Heart left ventricle (tissue), 16 donors: Measurements from ENCODE around the gene KTN1. TPM values are rescaled to one million over a fixed set of nuclear protein-coding genes. Genes with fewer than 3 reads are reported as not detected.

ENCODE experiments used
- ATAC-seq, 4 donors: fragments of 200-7000 bp; cut with Tn5 transposase; one replicate each; pipeline ENCODE4 v1.9.1; 2020 to 2022; ENCODE audit warnings: moderate library complexity in 4 of 4, mild to moderate bottlenecking in 3 of 4, moderate number of reproducible peaks in 1 of 4
- DNase-seq, 5 donors: peaks; one replicate each; pipeline ENCODE4 v3.0.0-alpha.2; 2020
- H3K27ac ChIP-seq, 12 donors: fragments of 200-600 bp; sonication (generic) in 4 of 12; one replicate each; pipeline versions ENCODE4 v1.5.0 to v1.8.0; 2016 to 2022; ENCODE audit warnings: mild to moderate bottlenecking in 2 of 12
- H3K27me3 ChIP-seq, 9 donors: fragments of 200-600 bp; sonication (generic) in 2 of 9; one replicate each; pipeline versions ENCODE4 v1.5.1 to v1.8.0; 2016 to 2022; ENCODE audit warnings: mild to moderate bottlenecking in 3 of 9
- H3K36me3 ChIP-seq, 9 donors: fragments of 200-600 bp; sonication (generic) in 2 of 9; one replicate each; pipeline versions ENCODE4 v1.5.0 to v1.8.0; 2018 to 2022; ENCODE audit warnings: mild to moderate bottlenecking in 2 of 9
- H3K4me1 ChIP-seq, 12 donors: fragments of 200-600 bp; sonication (generic) in 4 of 12; one replicate each; pipeline versions ENCODE4 v1.5.0 to v1.8.0; 2016 to 2022; ENCODE audit warnings: mild to moderate bottlenecking in 3 of 12
- H3K4me3 ChIP-seq, 12 donors: fragments of 200-600 bp; sonication (generic) in 4 of 12; one replicate each; pipeline versions ENCODE4 v1.5.0 to v1.8.0; 2017 to 2022; ENCODE audit warnings: mild to moderate bottlenecking in 9 of 12, moderate library complexity in 4 of 12
- H3K9me3 ChIP-seq, 12 donors: fragments of 200-600 bp; sonication (generic) in 4 of 12; one replicate each; pipeline versions ENCODE4 v1.5.0 to v1.8.0; 2016 to 2022; ENCODE audit warnings: mild to moderate bottlenecking in 1 of 12
- POLR2A ChIP-seq, 2 donors: fragments of 450-650 bp; IDR thresholded peaks; one replicate each; pipeline ENCODE4 v1.6.1; 2017; ENCODE audit warnings: antibody characterized with exemption in 2 of 2, mild to moderate bottlenecking in 2 of 2, moderate library complexity in 2 of 2
- WGBS, 4 donors: extraction: QIAGEN DNeasy Blood & Tissue Kit in 2 of 4; methylation state at CpG; one replicate each; pipeline versions ENCODE4 v1.1.5 to v1.1.7; 2013 to 2018; 5-methylcytosine and 5-hydroxymethylcytosine counted together
- intact Hi-C, 10 donors: fragments of 100-400 bp; cut with DNase I; formaldehyde crosslinking; loops; one replicate each; pipeline versions ENCODE4 v1.11.1 to v1.14.2; 2022
- long read RNA-seq, 3 donors: library from polyadenylated mRNA; unstranded; transcript quantifications; one replicate each; pipeline ENCODE4 v2.0.0, GENCODE V29; 2020 to 2021
- polyA plus RNA-seq, 2 donors: library from polyadenylated mRNA; stranded (reverse); fragments of 200-250 nt; gene quantifications; one replicate each; pipeline ENCODE4 v1.2.3, GENCODE V29; 2013
- total RNA-seq, 9 donors: library from RNA; depleted of rRNA in 2 of 9; stranded (reverse); fragments of >200 nt in 2 of 9; fragmentation: NEBNext Ultra II Directional in 3 of 9; extraction: Animal tissue kit (Norgen Biotek cat#: 25700) in 3 of 9; gene quantifications; one replicate each; pipeline versions ENCODE4 v1.1.0 to v1.2.4, GENCODE V29; 2016 to 2023
- TF ChIP-seq, protein P1 (sequence below), 12 donors: fragments of 200-600 bp; sonication (generic) in 4 of 12; IDR thresholded peaks; one replicate each; pipeline versions ENCODE4 v1.5.0 to v1.8.0; 2018 to 2022; ENCODE audit warnings: antibody characterized with exemption in 12 of 12, mild to moderate bottlenecking in 5 of 12
- donor health status: ischemic (EF 13 %, LVEDD 7.1; RV severe dilation, severe dysfunction).
- donor health status: healthy with polysubstance abuse.
- donor health status: DM: no; HTN: yes; CAD: no.
- donor health status: DM: no; HTN: no; CAD: no.
- donor health status: ischemic (EF 25% LVEDD 6.9; RV normal size, moderate dysfunction).
- donor health status: ischemic (EF 25% LVEDD 5.7; RV mildly dilated, moderate dysfunction).
- donor health status: healthy.
- donor health status: DM: yes; HTN: yes; CAD: no.
- donor health status: ischemic (EF 35%, LVEDD 5.7; RV mildly dilated, moderate dysfunction).
- donor health status: nonischemic (EF 11% LVEDD 7.7; RV severe dilation, severe dysfunction).
- donor health status: DM: yes; HTN: yes; CAD: no.
- donor health status: PGD.
- donor health status: ischemic (EF 29% LVEDD 5.4; RV normal size, mild dysfunction).
- donor health status: nonischemic (EF 23%, LVEDD 6.1; RV moderate dilation, normal function).

Gene KTN1, protein sequence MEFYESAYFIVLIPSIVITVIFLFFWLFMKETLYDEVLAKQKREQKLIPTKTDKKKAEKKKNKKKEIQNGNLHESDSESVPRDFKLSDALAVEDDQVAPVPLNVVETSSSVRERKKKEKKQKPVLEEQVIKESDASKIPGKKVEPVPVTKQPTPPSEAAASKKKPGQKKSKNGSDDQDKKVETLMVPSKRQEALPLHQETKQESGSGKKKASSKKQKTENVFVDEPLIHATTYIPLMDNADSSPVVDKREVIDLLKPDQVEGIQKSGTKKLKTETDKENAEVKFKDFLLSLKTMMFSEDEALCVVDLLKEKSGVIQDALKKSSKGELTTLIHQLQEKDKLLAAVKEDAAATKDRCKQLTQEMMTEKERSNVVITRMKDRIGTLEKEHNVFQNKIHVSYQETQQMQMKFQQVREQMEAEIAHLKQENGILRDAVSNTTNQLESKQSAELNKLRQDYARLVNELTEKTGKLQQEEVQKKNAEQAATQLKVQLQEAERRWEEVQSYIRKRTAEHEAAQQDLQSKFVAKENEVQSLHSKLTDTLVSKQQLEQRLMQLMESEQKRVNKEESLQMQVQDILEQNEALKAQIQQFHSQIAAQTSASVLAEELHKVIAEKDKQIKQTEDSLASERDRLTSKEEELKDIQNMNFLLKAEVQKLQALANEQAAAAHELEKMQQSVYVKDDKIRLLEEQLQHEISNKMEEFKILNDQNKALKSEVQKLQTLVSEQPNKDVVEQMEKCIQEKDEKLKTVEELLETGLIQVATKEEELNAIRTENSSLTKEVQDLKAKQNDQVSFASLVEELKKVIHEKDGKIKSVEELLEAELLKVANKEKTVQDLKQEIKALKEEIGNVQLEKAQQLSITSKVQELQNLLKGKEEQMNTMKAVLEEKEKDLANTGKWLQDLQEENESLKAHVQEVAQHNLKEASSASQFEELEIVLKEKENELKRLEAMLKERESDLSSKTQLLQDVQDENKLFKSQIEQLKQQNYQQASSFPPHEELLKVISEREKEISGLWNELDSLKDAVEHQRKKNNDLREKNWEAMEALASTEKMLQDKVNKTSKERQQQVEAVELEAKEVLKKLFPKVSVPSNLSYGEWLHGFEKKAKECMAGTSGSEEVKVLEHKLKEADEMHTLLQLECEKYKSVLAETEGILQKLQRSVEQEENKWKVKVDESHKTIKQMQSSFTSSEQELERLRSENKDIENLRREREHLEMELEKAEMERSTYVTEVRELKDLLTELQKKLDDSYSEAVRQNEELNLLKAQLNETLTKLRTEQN (N-terminal part only)
- 100 to 1,000 TPM; 174 to 340 (median 252) TPM for total RNA-seq
- polyA plus RNA-seq, result 100 to 1,000 TPM; 150 to 249 TPM
- long read RNA-seq, donor 1, full-length matches to known transcripts, result 51 of 443 reads
- long read RNA-seq, donor 1, partial matches to known transcripts, result 179 of 443 reads
- long read RNA-seq, donor 1, other reads (novel, unspliced or antisense), result 213 of 443 reads
- long read RNA-seq, donor 2, full-length matches to known transcripts, result 5 of 240 reads
- long read RNA-seq, donor 2, partial matches to known transcripts, result 183 of 240 reads
- long read RNA-seq, donor 2, other reads (novel, unspliced or antisense), result 52 of 240 reads
- long read RNA-seq, donor 3, full-length matches to known transcripts, result 68 of 475 reads
- long read RNA-seq, donor 3, partial matches to known transcripts, result 179 of 475 reads
- long read RNA-seq, donor 3, other reads (novel, unspliced or antisense), result 228 of 475 reads

DNA sequence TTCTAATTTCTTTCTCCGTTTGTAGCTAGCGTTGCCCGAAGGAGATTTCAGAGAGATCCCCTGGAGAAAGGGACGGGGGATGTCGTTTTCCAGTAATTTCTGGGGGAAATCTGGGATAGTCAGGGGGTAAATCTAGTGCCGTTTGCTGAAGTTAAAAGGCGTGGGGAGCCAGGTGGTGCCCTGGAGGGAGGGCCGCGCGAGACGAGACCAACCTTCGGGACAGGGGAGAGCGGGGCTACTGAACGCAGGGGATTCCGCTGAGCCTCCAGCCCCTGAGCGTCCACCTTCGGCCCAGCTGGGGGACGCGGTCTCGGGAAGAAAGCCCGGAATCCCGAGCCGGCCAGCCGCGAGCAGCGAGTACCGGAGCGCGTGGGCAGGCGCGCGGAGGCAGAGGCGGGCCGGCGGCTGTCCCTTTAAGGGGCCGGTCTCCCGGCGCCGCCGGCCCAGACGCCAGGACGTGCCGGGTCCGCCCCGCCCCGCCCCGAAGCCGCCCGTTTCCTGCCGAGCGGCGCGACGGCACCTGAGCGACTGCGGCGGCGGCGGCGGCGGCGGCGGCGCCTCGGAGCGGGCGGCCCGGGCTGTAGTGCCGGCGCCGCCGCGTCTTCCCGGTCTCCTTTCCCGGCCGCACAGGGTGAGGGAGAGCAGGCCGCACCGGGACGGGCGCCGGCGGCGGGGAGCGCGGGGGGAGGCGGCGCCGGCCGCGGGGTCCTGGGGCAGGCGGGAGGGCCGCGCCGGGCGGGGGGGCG is at the start of gene KTN1:
Gene KTN1, plus strand, starts transcription at position 484 of the 746 bp plus-strand sequence. CDS start 31,842 bp downstream, outside the sequence.
- no peaks in the 10 kb centered on the region for H3K36me3 ChIP-seq
- intact Hi-C loops, result loop anchor here in 9 of 10 donors (2.0 to 10.0 kb wide), 8 partner anchors 23 to 308 kb away; partner anchors contain the start of genes TBPL2 (in 4 of the 9) and FBXO34 (in 1 of the 9)
- no peaks in the 10 kb centered on the region for H3K9me3 ChIP-seq
- peak within 1 kb of the TSS; percentile 93 to 99 (median 97) for H3K27ac ChIP-seq
- TF ChIP-seq POLR2A (IDR thresholded peaks at IDR 0.05), result peak in 1 of 2 donors; percentile 28
- TF ChIP-seq, protein P1, sequence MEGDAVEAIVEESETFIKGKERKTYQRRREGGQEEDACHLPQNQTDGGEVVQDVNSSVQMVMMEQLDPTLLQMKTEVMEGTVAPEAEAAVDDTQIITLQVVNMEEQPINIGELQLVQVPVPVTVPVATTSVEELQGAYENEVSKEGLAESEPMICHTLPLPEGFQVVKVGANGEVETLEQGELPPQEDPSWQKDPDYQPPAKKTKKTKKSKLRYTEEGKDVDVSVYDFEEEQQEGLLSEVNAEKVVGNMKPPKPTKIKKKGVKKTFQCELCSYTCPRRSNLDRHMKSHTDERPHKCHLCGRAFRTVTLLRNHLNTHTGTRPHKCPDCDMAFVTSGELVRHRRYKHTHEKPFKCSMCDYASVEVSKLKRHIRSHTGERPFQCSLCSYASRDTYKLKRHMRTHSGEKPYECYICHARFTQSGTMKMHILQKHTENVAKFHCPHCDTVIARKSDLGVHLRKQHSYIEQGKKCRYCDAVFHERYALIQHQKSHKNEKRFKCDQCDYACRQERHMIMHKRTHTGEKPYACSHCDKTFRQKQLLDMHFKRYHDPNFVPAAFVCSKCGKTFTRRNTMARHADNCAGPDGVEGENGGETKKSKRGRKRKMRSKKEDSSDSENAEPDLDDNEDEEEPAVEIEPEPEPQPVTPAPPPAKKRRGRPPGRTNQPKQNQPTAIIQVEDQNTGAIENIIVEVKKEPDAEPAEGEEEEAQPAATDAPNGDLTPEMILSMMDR (IDR thresholded peaks at IDR 0.05), result no peak
- peak; percentile 89 to 92 (median 90) for DNase-seq
- peaks cover 3 to 50% (median 37%) of the 10 kb centered on the region in 12 donors for H3K4me1 ChIP-seq
- no peaks in the 10 kb centered on the region for H3K27me3 ChIP-seq
- 0 to 1% (median 0%) methylated on average over 13 to 96 of the region's 96 CpGs for WGBS, 4 donors
- H3K4me3 ChIP-seq, result peak within 1 kb of the TSS; percentile 78 to 98 (median 91)
- ATAC-seq, result peak; percentile 89 to 95 (median 92)

GRCh38 chr14:55530464-55530863 is 49.5 kb upstream of the KTN1 start:
- 77 to 89% (median 82%) methylated on average over 3 of the region's 3 CpGs for WGBS, 4 donors
- no peaks in the 10 kb centered on the region for H3K4me1 ChIP-seq
- H3K9me3 ChIP-seq, result no peaks in the 10 kb centered on the region
- intact Hi-C loops, result no loop called here
- DNase-seq, result no peak
- ATAC-seq, result no peak
- H3K27me3 ChIP-seq, result no peaks in the 10 kb centered on the region
- no peak overlapping the region for H3K4me3 ChIP-seq
- TF ChIP-seq POLR2A (IDR thresholded peaks at IDR 0.05), result no peak
- TF ChIP-seq, protein P1 (IDR thresholded peaks at IDR 0.05), result no peak
- no peaks in the 10 kb centered on the region for H3K36me3 ChIP-seq
- H3K27ac ChIP-seq, result no peak overlapping the region

DNA sequence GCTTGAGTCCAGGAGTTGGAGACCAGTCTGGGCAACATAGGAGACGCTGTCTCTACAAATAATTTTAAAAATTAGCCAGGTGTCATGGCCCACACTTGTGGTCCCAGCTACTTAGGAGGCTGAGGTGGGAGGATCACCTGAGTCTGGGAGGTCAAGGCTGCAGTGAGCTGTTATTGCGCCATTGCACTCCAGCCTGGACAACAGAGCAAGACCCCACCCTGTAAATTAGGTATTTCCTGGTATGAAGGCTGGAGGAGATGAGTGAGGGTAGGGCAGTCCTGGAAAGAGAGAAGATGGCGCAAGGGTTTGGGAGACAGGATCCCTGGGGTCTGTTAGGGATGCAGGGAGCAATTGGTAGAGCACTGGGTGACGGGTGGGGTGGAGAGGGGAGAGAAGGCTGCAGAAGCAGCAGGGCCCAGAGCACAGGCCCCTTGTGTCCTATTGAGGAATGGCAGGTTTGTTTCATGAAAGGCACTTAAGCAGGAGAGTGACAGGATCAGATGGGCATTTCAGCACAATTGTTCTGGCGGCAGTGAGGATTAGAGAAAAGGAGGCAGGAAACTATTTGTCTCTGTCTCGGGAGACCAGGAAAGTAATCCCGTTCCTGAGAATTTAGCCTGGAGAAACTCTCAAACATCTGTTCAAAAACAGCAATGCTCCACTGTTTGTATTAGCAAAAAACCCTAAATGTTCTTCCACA is 47.2 kb upstream of the KTN1 start:
- TF ChIP-seq POLR2A (IDR thresholded peaks at IDR 0.05), result no peak
- TF ChIP-seq, protein P1 (IDR thresholded peaks at IDR 0.05), result no peak
- no peaks in the 10 kb centered on the region for H3K36me3 ChIP-seq
- no peaks in the 10 kb centered on the region for H3K27me3 ChIP-seq
- H3K4me1 ChIP-seq, result no peaks in the 10 kb centered on the region
- 54 to 68% (median 63%) methylated on average over 7 of the region's 7 CpGs for WGBS, 4 donors
- ATAC-seq (no peak), DNase-seq (no peak)
- H3K27ac ChIP-seq, result no peak overlapping the region
- no peak overlapping the region for H3K4me3 ChIP-seq
- intact Hi-C loops, result no loop called here
- peaks cover 0 to 14% (median 2%) of the 10 kb centered on the region in 12 donors for H3K9me3 ChIP-seq
